Body of pancreas (tissue), 4 donors: ENCODE measurements around the gene NR3C1.

Experiments
- POLR2A ChIP-seq, 3 donors: fragments of 450-650 bp; IDR thresholded peaks; one replicate each; pipeline ENCODE4 v1.6.1; 2016; ENCODE audit warnings: antibody characterized with exemption in 3 of 3, mild to moderate bottlenecking in 2 of 3
- TF ChIP-seq, protein P1 (sequence below), 7 experiments: fragments of 450-650 bp in 4 of 7; fragments of 200-600 bp in 3 of 7; sonication (generic) in 3 of 7; IDR thresholded peaks; one replicate each; pipeline ENCODE4 v1.5.1; 2016 to 2019; ENCODE audit warnings: antibody characterized with exemption in 7 of 7

DNA sequence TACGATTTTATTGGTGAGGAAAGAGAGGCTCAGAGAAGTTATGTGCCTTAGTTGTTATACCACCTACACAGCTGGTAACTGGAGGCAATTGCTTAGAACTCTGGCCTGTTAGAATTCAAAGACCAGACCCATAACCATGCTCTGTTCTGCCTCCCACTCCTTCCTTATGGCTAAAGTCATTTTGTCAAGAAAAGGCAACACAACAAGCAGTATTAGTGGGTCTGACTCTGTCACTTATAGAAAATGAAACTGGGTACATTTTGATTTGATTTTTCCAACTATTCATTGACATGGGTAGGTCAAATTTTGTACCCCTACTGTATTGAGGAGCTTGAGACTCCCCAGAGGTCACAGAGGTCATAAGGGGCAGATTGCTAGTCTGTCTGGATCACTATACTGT, 44.5 kb upstream of the NR3C1 start:
- TF ChIP-seq POLR2A (IDR thresholded peaks at IDR 0.05): no peak
- TF ChIP-seq, protein P1, sequence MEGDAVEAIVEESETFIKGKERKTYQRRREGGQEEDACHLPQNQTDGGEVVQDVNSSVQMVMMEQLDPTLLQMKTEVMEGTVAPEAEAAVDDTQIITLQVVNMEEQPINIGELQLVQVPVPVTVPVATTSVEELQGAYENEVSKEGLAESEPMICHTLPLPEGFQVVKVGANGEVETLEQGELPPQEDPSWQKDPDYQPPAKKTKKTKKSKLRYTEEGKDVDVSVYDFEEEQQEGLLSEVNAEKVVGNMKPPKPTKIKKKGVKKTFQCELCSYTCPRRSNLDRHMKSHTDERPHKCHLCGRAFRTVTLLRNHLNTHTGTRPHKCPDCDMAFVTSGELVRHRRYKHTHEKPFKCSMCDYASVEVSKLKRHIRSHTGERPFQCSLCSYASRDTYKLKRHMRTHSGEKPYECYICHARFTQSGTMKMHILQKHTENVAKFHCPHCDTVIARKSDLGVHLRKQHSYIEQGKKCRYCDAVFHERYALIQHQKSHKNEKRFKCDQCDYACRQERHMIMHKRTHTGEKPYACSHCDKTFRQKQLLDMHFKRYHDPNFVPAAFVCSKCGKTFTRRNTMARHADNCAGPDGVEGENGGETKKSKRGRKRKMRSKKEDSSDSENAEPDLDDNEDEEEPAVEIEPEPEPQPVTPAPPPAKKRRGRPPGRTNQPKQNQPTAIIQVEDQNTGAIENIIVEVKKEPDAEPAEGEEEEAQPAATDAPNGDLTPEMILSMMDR (IDR thresholded peaks at IDR 0.05): no peak
